SK-N-SH treated with all-trans-retinoic acid at 6 μM for 48 hours (cell line): ENCODE measurements around the gene NSMF.

ENCODE experiments used
- ATAC-seq: fragments of 200-7000 bp; cut with Tn5 transposase; 3 replicates; pipeline ENCODE4 v1.9.1; 2020; ENCODE audit warnings: mild to moderate bottlenecking, moderate library complexity
- GLIS3 ChIP-seq: fragments of 250-450 bp; sonication (Bioruptor Pico); IDR thresholded peaks from 2 replicates; pipeline ENCODE4 v1.5.0; 2020; ENCODE audit warnings: mild to moderate bottlenecking, moderate library complexity
- ISL1 ChIP-seq: fragments of 250-450 bp; sonication (Bioruptor Pico); IDR thresholded peaks from 2 replicates; pipeline ENCODE4 v2.1.2; 2022; ENCODE audit warnings: mild to moderate bottlenecking, moderate library complexity
- OSR1 ChIP-seq: fragments of 250-450 bp; sonication (Bioruptor Pico); IDR thresholded peaks from 2 replicates; pipeline ENCODE4 v1.8.0; 2022; ENCODE audit warnings: moderate library complexity, mild to moderate bottlenecking, inconsistent platforms
- PPARA ChIP-seq: fragments of 250-450 bp; sonication (Bioruptor Pico); IDR thresholded peaks from 2 replicates; pipeline ENCODE4 v1.5.0; 2020; ENCODE audit warnings: mild to moderate bottlenecking, borderline replicate concordance
- RARB ChIP-seq: fragments of 250-450 bp; sonication (Bioruptor Pico); IDR thresholded peaks from 2 replicates; pipeline ENCODE4 v1.8.0; 2021; ENCODE audit warnings: mild to moderate bottlenecking, moderate library complexity
- TCF4 ChIP-seq: fragments of 250-450 bp; sonication (Bioruptor Pico); IDR thresholded peaks from 2 replicates; pipeline ENCODE4 v1.8.0; 2021; ENCODE audit warnings: mild to moderate bottlenecking, moderate library complexity, borderline replicate concordance
- ZC3H10 ChIP-seq: fragments of 250-450 bp; sonication (Bioruptor Pico); IDR thresholded peaks from 2 replicates; pipeline ENCODE4 v1.5.1; 2021; ENCODE audit warnings: mild to moderate bottlenecking, moderate library complexity
- ZFP3 ChIP-seq: fragments of 250-450 bp; sonication (Bioruptor Pico); IDR thresholded peaks from 2 replicates; pipeline ENCODE4 v1.5.0; 2020; ENCODE audit warnings: mild to moderate bottlenecking, moderate library complexity
- ZNF565 ChIP-seq: fragments of 450-650 bp; formaldehyde crosslinking; conservative IDR thresholded peaks from 2 replicates; pipeline ENCODE4 v1.5.0; 2020; ENCODE audit warnings: low read depth, mild to moderate bottlenecking, moderate library complexity
- ZNF70 ChIP-seq: fragments of 450-650 bp; formaldehyde crosslinking; IDR thresholded peaks from 2 replicates; pipeline ENCODE4 v1.5.0; 2020; ENCODE audit warnings: mild to moderate bottlenecking, moderate library complexity
- TF ChIP-seq, protein P1 (sequence below): fragments of 250-450 bp; sonication (Bioruptor Pico); IDR thresholded peaks from 2 replicates; pipeline ENCODE4 v1.8.0; 2021; ENCODE audit warnings: low read depth, mild to moderate bottlenecking, moderate library complexity, borderline replicate concordance
- TF ChIP-seq, protein P2 (sequence below): fragments of 250-450 bp; sonication (Bioruptor Pico); IDR thresholded peaks from 2 replicates; pipeline ENCODE4 v1.8.0; 2020; ENCODE audit warnings: mild to moderate bottlenecking, moderate library complexity, borderline replicate concordance
- TF ChIP-seq, protein P3 (sequence below): fragments of 250-450 bp; sonication (Bioruptor Pico); IDR thresholded peaks from 2 replicates; pipeline ENCODE4 v1.5.1; 2021; ENCODE audit warnings: mild to moderate bottlenecking, moderate library complexity
- TF ChIP-seq, protein P4 (sequence below): fragments of 250-450 bp; sonication (Bioruptor Pico); IDR thresholded peaks from 2 replicates; pipeline ENCODE4 v1.5.1; 2020; ENCODE audit warnings: low read depth, mild to moderate bottlenecking, moderate library complexity

Gene NSMF

DNA sequence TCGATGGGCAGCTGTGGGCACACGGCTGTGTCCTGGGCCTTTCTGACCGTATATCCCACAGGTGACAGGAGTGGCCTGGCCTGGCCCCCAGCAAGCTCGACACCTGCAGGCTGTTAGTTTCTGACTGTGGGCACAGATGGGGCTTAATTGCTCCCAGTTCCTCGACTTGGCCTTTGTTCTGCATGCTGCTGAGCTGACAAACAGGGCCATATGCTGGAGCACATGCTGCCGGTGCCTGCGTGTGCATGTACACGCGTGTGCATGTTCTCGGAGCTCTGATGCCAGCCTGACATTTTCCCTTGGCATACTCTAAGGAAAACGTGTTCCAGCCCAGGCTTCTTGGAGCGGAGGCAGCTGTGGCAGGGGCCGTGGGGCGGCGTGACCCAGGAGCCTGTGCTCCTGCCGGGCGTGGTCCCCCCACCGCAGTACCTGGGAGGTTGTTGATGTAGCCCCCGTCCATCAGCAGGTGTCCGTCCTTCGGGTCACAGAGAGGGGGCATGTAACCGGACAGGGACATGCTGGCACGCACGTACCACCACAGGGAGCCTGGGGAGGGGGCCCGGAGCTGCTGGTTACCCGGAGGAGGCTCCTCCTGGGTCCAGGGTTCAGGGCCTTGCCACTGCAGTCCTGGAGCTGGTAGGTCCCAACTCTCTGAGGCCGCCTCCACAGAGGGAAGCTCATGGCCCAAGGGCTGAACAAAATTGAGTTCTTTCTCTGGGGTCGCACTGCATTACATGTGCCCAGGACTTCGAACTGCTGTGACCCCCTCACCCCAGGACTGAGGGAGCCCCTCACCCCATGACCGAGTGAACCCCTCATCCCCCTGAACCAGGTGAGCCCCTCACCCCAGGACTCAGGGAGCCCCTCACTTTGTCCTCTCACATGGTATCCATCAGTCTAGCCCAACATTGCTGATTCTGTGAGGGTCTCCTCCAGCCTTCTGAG is 4.1 kb upstream of the NSMF start:
- TF ChIP-seq ZFP3 (no peak), ISL1 (CRISPR knock-in tag) (no peak), TCF4 (no peak)
- TF ChIP-seq, protein P1, sequence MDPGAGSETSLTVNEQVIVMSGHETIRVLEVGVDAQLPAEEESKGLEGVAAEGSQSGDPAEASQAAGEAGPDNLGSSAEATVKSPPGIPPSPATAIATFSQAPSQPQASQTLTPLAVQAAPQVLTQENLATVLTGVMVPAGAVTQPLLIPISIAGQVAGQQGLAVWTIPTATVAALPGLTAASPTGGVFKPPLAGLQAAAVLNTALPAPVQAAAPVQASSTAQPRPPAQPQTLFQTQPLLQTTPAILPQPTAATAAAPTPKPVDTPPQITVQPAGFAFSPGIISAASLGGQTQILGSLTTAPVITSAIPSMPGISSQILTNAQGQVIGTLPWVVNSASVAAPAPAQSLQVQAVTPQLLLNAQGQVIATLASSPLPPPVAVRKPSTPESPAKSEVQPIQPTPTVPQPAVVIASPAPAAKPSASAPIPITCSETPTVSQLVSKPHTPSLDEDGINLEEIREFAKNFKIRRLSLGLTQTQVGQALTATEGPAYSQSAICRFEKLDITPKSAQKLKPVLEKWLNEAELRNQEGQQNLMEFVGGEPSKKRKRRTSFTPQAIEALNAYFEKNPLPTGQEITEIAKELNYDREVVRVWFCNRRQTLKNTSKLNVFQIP = no peak

DNA sequence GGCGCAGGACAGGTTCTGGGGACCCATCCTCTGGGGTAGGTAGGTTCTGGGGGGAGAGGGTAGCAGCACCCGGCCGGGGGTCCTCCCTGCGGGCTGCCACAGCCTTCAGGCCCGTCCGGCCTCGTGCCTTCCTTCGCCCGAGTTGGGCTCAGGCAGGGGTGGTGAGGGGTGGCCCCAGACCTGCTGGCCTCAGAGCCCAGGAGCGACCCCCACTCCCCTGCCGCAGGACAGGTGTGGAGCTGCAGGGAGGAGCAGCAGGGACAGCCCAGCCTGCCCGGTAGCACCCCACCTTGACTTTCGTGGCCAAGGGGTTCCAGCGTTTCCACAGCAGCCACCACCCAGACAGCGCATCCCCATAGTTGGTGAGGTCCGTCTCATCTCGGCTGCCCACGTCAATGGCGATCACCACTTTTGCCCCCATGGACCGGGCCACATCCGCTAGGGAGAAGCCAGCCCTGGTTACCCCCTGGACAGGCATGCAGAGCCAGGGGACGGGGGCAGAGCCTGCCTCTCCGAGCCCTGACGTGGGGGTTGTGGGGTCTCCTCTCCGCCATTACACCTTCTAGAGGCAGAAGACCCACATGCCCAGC is 3.4 kb upstream of the NSMF start:
- ATAC-seq = no peak
- TF ChIP-seq, protein P1 = no peak
- TF ChIP-seq ZNF70 (CRISPR knock-in tag) (no peak), RARB (CRISPR knock-in tag) (no peak)
- TF ChIP-seq, protein P2, sequence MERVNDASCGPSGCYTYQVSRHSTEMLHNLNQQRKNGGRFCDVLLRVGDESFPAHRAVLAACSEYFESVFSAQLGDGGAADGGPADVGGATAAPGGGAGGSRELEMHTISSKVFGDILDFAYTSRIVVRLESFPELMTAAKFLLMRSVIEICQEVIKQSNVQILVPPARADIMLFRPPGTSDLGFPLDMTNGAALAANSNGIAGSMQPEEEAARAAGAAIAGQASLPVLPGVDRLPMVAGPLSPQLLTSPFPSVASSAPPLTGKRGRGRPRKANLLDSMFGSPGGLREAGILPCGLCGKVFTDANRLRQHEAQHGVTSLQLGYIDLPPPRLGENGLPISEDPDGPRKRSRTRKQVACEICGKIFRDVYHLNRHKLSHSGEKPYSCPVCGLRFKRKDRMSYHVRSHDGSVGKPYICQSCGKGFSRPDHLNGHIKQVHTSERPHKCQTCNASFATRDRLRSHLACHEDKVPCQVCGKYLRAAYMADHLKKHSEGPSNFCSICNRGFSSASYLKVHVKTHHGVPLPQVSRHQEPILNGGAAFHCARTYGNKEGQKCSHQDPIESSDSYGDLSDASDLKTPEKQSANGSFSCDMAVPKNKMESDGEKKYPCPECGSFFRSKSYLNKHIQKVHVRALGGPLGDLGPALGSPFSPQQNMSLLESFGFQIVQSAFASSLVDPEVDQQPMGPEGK (CRISPR knock-in tag) = no peak

More for the DNA sequence above, 4.1 kb upstream of the NSMF start:
- no peak for ATAC-seq

DNA sequence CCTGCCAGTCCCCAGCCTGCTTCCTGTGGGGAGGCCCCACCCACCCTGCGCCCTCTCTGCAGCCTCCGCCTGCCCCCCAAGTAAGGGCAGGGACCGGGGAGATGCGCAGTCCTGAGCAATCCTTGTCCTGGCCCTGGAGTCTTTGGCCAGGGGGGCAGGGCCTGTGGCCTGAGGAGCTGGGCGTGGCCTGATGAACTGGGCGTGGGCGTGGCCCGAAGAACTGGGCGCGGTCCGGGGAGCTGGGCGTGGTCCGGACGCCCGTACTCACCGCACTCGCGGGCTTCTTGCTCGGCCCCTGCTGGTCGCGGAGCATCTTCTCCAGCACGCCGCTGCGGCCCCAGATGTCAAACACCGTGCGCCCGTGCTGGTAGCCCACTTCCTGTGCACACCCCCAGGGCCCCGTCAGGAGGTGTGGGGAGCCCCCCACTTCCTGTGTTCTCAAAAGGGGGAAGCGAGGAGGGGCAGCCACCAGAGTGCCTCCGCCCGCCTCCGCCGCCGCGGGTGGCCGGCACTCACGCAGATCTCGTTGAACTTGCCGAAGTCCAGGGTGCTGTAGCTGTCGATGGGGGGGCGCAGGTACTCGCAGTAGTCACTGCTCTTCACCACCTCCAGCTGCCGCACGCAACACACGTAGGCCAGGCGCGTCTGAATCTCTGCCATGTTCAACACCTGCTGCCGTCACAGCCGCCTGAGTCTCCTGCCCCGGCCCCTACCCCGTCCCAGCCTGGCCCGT is 2.7 kb upstream of the NSMF start:
- no peak for ATAC-seq

DNA sequence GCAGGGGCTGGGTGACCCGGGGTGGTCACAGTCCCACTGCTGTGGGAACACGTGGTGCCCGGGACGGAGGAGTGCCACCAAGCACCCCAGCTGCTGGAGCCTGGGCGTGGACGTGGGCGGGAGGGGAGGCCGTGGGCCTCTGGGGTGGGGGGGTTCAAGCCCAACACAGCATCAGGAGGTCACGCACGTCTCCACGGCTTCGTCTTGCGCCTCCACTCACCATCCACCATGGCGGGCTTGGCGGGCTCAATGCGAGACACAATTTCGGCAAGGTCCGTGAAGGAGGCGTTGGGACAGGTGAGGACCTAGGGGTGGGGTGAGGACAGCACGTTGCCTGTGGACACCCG is 2.2 kb upstream of the NSMF start:
- no peak for ATAC-seq
- no peak for TF ChIP-seq PPARA (CRISPR knock-in tag)
- TF ChIP-seq ZC3H10 (CRISPR knock-in tag) = no peak
- TF ChIP-seq, protein P2 (CRISPR knock-in tag) = no peak
- no peak for TF ChIP-seq ZNF70 (CRISPR knock-in tag)
- TF ChIP-seq, protein P3, sequence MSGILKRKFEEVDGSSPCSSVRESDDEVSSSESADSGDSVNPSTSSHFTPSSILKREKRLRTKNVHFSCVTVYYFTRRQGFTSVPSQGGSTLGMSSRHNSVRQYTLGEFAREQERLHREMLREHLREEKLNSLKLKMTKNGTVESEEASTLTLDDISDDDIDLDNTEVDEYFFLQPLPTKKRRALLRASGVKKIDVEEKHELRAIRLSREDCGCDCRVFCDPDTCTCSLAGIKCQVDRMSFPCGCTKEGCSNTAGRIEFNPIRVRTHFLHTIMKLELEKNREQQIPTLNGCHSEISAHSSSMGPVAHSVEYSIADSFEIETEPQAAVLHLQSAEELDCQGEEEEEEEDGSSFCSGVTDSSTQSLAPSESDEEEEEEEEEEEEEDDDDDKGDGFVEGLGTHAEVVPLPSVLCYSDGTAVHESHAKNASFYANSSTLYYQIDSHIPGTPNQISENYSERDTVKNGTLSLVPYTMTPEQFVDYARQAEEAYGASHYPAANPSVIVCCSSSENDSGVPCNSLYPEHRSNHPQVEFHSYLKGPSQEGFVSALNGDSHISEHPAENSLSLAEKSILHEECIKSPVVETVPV (CRISPR knock-in tag) = no peak
- TF ChIP-seq ZNF565 (CRISPR knock-in tag) = no peak
- TF ChIP-seq OSR1 (CRISPR knock-in tag) = no peak
- TF ChIP-seq, protein P4, sequence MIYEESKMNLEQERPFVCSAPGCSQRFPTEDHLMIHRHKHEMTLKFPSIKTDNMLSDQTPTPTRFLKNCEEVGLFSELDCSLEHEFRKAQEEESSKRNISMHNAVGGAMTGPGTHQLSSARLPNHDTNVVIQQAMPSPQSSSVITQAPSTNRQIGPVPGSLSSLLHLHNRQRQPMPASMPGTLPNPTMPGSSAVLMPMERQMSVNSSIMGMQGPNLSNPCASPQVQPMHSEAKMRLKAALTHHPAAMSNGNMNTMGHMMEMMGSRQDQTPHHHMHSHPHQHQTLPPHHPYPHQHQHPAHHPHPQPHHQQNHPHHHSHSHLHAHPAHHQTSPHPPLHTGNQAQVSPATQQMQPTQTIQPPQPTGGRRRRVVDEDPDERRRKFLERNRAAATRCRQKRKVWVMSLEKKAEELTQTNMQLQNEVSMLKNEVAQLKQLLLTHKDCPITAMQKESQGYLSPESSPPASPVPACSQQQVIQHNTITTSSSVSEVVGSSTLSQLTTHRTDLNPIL (CRISPR knock-in tag) = no peak
- no peak for TF ChIP-seq TCF4

More for the DNA sequence above, 2.7 kb upstream of the NSMF start:
- TF ChIP-seq PPARA (CRISPR knock-in tag) (no peak), GLIS3 (no peak)
- TF ChIP-seq, protein P1 = no peak
- TF ChIP-seq, protein P2 (CRISPR knock-in tag) = no peak
- TF ChIP-seq, all 23 proteins: peak for 0
